Measurements from ENCODE around the gene SLC22A7.

Gene SLC22A7

DNA sequence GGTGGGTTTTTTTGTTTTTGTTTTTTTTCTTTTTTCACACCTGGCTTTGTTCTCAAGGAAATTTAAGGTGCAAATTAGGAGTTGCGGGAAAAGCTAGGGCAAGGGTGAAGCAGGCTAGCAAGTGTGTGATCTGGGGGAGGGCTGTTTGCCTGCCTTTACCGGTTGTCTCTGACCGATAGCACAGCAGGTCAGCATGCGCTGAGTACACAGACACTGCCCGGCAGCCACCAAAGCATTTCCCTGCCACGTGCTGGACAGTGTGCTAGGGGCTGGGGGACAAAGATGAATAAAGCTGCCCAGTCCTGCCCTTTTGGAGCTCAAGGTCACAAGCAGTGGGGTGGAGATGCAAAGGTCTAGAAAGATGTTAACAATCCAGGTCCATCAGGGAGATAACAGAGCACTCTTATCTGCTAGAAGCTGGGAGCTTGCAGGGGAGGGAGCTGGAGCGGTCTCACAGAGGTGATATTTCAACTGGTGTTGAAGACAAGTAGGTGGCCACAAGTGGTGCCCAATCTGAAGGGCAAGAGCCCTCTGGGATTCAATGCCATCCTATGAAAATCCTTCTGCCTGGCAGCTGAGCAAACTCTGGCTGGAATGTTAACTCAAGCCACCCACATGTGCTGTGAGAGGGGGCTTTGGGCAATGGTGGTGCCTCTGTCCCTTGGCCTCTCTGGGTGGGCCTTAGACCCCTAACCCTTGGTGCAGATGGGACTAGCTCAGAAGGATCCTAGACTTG is 30.3 kb upstream of the SLC22A7 start:
- DNase-seq: no peak

DNA sequence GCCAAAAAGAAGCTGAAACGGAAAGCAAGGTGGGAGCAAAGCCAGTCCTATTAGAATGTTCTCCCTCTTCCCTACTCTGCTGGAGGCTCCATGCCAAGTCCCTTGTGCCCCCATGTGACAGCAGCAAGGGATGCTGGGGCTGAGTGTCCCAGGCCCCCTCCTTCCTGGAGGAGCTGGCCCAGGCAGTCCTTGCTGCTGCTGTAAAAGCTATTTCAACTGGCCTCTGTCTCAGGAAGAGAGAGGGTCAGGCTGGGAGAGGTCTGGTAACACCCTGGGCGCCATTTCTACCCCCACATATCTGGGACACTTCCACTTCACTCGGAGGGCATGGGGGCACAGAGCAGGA is 29.7 kb upstream of the SLC22A7 start:
- DNase-seq: no peak

GRCh38 chr6:43268782-43269272 is 29.2 kb upstream of the SLC22A7 start:
- DNase-seq: no peak

GRCh38 chr6:43269273-43270007 is 28.6 kb upstream of the SLC22A7 start:
- peak; percentile 32 for DNase-seq

GRCh38 chr6:43271103-43271815 is 26.8 kb upstream of the SLC22A7 start:
- no peak for DNase-seq

DNA sequence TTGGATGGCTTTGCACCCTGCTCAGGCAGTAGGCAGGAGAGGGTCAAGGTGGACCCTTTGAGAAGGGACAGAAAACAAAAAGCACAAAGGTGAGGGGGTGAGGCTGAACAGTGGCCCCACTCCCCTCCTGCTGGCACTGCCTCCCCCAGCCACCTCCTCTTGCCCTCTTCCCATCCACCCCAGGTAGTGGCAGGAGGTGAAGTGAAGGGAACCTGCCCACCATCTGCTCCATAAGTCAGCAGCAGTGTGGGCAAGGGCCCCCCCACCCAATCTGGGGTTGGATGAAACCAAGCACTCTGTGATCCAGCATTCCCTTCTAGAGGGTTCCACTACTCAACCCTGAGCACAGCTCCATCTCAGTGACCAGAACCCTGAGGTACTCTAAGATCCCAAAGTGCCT is 26.1 kb upstream of the SLC22A7 start:
- no peak for DNase-seq

DNA sequence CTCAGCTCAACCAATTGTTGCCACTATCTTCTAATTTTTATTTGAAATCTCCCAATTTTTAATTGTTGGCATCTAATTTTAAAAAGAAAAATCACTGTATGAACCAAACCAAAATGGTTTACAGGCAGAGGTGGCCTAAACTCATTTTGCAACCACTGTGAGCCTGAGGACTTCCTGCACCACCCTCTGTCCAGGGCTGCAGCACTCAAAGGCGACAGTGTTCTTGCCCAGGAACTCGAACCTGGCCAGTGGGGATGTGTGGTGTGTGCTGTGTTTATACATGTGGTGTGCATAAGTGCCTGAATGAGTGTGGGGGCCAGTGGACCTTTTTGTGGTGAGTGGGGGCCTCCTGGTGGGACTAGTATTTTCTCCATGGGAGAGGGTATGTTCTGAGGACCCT is 24.4 kb upstream of the SLC22A7 start:
- DNase-seq: no peak

DNA sequence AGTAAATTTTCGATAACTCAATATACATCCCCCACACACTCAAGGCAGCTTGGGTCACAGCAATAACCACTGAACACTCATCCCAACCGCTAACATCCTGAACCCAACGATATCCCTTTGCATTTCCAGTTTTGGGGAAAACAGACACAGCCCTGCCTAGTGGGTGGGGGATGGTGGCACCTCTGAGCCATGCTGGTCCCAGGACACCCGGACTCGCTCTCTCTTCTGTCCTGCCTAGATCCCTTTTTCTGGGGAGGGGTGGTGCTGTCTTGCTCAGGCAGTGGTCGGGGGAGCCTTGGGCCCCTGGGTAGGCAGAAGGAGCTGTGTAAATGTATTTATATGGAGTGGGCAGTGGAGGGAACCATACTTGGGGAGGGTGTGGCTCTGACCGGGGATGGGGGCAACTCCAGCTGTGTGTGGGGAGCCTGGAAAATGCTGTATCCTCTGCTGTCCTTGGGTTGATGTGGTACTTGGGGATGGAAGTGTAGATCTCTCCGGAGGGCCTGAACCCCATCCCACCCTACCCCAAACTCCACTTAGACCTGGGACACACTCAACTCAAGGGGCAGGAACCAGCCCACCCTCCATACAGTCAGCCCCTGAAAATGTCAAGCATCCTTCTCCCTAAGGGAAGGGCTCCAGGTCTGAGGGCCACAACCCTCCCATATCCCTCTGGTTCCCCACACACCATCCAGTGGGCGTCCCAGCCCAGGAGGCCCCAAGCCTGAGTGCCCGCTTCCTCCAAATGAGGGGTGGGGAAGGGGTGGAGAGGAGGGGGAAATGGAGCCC is 23.7 kb upstream of the SLC22A7 start:
- no peak for DNase-seq

GRCh38 chr6:43274916-43275597 is 23.0 kb upstream of the SLC22A7 start:
- DNase-seq: peak; percentile 20

- peak; percentile 20 for DNase-seq
These were observed 22.1 kb upstream of the SLC22A7 start for GRCh38 chr6:43275801-43276576.

GRCh38 chr6:43276577-43277305 is 21.3 kb upstream of the SLC22A7 start:
- no peak for DNase-seq

DNA sequence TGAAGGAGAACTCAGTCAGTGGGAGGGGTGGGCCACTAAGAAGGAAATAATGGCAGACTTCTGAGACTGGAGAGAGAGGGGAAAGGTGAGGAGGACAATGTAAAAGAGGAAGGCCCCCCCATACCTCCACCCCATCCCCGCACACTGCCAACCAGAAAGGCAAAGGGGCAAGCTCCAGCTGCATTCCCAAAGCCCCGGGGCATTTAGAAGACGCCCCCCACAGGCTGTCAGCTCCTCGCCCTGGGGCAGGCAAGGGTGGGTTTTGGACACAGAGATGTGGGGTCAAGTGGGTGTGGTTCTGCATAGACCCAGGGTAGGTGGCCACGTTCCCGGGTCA is 20.8 kb upstream of the SLC22A7 start:
- no peak for DNase-seq

DNA sequence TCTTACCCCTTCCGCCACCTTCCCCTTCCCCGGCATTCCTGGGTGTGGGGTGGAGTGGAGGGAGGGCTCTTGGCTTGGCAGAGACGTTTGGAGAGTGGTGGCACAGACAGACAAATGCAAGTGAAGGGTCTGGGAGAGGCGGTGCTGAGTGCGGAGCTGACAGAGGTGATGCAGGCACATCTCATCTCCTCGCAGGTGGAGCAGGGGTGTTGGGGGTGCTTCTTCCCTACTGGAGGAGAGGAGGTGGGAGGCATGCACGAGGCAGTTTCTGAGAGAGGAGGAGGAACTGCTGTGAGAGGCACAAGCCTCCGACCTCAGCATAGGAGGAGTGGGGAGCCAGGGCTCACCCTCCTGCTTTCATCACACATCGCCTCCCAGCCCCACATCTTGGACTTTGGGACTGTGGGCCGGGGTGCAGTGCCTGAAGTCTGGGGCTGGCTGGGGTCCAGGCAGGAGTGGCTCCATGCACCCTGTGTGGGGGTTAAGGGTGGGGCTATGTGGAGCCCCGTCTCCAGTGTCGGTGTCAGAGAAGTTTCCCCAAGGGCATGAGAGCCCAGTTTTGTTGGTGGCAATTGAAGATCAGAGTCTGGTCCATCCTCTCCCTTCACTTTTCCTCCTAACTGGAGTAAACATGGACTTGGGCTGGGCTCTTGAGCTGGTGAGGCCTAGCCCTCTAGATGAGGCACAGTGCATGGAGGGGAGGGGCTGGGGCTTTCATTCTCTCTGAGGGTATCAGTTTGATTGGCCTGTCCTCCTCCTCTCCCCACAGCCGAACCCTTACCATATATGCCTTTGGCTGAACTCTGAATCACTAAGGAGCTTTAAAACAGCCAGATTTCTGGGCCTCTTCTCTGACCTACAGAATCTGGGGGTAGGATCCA is 20.2 kb upstream of the SLC22A7 start:
- no peak for DNase-seq

DNA sequence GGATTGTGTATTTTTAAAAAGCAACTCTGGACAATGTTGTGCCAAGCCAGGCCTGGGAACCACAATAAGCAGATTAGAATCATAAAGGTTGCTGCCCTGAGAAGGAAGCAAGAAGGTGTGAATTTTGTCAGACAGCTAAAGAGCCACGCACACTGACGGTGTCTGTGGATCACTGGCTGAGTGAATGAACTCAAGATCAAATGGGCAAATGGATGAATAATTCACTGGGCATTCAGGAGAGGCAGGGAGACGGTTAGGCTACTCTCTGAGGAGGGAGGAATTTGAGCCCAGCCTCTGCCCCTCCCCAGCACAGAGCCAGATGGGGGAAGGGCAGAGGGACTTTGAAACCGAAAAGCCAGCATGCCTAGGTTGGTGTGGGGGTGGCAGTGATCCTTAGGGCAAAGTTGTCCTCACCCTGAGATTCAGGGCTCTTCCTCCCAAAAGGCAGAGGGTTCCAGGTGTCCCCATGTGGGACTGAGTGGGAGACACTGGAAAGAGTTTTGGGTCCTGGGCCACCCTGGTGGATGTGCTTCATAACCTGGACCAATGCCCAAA is 19.5 kb upstream of the SLC22A7 start:
- DNase-seq: no peak

- DNase-seq: no peak
These were observed 17.8 kb upstream of the SLC22A7 start for GRCh38 chr6:43280234-43280633.

GRCh38 chr6:43282060-43282459 is 16.0 kb upstream of the SLC22A7 start:
- no peak for DNase-seq

DNA sequence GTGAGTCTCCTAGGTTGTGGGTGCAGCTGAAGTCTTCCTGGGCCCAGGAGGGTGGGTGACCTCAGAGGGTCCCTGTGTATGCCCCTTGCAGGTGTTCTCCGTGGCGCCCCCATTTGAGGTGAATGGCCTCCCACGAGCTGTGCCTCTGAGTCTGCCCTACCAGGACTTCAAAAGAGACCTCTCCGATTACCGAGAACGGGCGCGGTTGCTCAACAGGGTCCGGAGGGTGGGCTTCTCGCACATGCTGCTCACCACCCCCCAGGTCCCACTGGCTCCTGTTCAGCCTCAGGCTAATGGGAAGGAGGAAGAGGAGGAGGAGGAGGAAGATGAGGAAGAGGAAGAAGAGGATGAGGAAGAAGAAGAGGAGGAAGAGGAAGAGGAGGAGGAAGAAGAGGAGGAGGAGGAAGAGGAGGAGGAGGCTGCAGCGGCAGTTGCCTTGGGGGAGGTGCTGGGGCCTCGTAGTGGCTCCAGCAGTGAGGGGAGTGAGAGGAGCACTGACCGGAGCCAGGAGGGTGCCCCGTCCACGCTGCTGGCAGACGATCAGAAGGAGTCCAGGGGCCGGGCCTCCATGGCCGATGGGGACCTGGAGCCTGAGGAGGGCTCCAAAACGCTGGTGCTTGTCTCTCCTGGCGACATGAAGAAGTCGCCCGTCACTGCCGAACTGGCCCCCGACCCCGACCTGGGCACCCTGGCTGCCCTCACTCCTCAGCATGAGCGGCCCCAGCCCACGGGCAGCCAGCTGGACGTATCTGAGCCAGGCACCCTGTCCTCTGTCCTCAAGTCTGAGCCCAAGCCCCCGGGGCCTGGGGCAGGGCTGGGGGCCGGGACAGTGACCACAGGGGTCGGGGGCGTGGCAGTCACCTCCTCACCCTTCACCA is 15.2 kb upstream of the SLC22A7 start:
- no peak for DNase-seq

DNA sequence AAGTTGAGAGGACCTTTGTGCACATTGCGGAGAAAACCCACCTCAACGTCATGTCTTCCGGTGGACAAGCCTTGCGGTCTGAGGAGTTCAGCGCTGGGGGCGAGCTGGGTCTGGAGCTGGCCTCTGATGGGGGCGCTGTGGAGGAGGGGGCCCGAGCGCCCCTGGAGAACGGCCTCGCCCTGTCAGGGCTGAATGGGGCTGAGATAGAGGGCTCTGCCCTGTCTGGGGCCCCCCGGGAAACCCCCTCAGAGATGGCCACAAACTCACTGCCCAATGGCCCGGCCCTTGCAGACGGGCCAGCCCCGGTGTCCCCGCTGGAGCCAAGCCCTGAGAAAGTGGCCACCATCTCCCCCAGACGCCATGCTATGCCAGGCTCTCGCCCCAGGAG is 14.6 kb upstream of the SLC22A7 start:
- DNase-seq: no peak

- DNase-seq: no peak
These were observed 14.2 kb upstream of the SLC22A7 start for GRCh38 chr6:43283905-43284304.

Data from activated gamma-delta T cell treated with Interleukin-2 at 50 U/mL for 16 hours (primary cell).